ENCODE results near the gene WDR19.
"Not testable (repeated sequence)": the region's sequence is repeated elsewhere in the genome, so short reads cannot be mapped to it uniquely, and the experiment has no call there.

The WDR19 gene

GRCh38 chr4:39181905-39182638 lies at the start of gene WDR19:
TSS of gene WDR19 (plus strand) at chr4:39182529. CDS start at chr4:39182558, 29 bp downstream.
- Histone ChIP-seq H3K4me3 (replicated peaks; ENCODE audit: low read depth, low read length) (peak within 1 kb of the TSS; percentile 65), H3K27me3 (replicated peaks; ENCODE audit: control insufficient read depth, insufficient read depth, low read length) (no peaks in the 10 kb centered on the region), H3K36me3 (ENCODE audit: control insufficient read depth, insufficient read depth, low read length) (no peaks in the 10 kb centered on the region)
- TF ChIP-seq CTCF (IDR thresholded peaks at IDR 0.05; ENCODE audit: insufficient read depth, low read length, poor library complexity, severe bottlenecking), result peak; percentile 67
- peak; percentile 99 for DNase-seq (ENCODE audit: extremely low read depth, insufficient read length)

- Histone ChIP-seq H3K4me3 (replicated peaks; ENCODE audit: low read depth, low read length) (no peak overlapping the region), H3K36me3 (ENCODE audit: control insufficient read depth, insufficient read depth, low read length) (no peaks in the 10 kb centered on the region), H3K27me3 (replicated peaks; ENCODE audit: control insufficient read depth, insufficient read depth, low read length) (no peaks in the 10 kb centered on the region)
- TF ChIP-seq CTCF (IDR thresholded peaks at IDR 0.05; ENCODE audit: insufficient read depth, low read length, poor library complexity, severe bottlenecking), result no peak
- no peak for DNase-seq (ENCODE audit: extremely low read depth, insufficient read length)
These were observed 48.7 kb upstream of the WDR19 start for GRCh38 chr4:39133623-39134022.

GRCh38 chr4:39134683-39135306 lies 47.5 kb upstream of the WDR19 start:
- Histone ChIP-seq H3K4me3 (replicated peaks; ENCODE audit: low read depth, low read length) (peak overlapping the region; percentile 40; the same call in 1 of the 2 replicates), H3K36me3 (ENCODE audit: control insufficient read depth, insufficient read depth, low read length) (no peaks in the 10 kb centered on the region), H3K27me3 (replicated peaks; ENCODE audit: control insufficient read depth, insufficient read depth, low read length) (no peaks in the 10 kb centered on the region)
- DNase-seq (ENCODE audit: extremely low read depth, insufficient read length), result peak; percentile 11
- no peak for TF ChIP-seq CTCF (IDR thresholded peaks at IDR 0.05; ENCODE audit: insufficient read depth, low read length, poor library complexity, severe bottlenecking)

- H3K4me3 ChIP-seq (replicated peaks; ENCODE audit: low read depth, low read length); H3K27me3 ChIP-seq (replicated peaks; ENCODE audit: control insufficient read depth, insufficient read depth, low read length); DNase-seq (ENCODE audit: extremely low read depth, insufficient read length); H3K36me3 ChIP-seq (ENCODE audit: control insufficient read depth, insufficient read depth, low read length): not testable (repeated sequence)
These were observed 44.1 kb upstream of the WDR19 start for GRCh38 chr4:39138227-39138626.

GRCh38 chr4:39146211-39146610 lies 36.1 kb upstream of the WDR19 start:
- no peak for DNase-seq (ENCODE audit: extremely low read depth, insufficient read length)
- no peaks in the 10 kb centered on the region for H3K27me3 ChIP-seq (replicated peaks; ENCODE audit: control insufficient read depth, insufficient read depth, low read length)
- no peak for TF ChIP-seq CTCF (IDR thresholded peaks at IDR 0.05; ENCODE audit: insufficient read depth, low read length, poor library complexity, severe bottlenecking)
- no peak overlapping the region for H3K4me3 ChIP-seq (replicated peaks; ENCODE audit: low read depth, low read length)
- no peaks in the 10 kb centered on the region for H3K36me3 ChIP-seq (ENCODE audit: control insufficient read depth, insufficient read depth, low read length)

- no peak for TF ChIP-seq CTCF (IDR thresholded peaks at IDR 0.05; ENCODE audit: insufficient read depth, low read length, poor library complexity, severe bottlenecking)
- DNase-seq (ENCODE audit: extremely low read depth, insufficient read length), result no peak
- no peaks in the 10 kb centered on the region for H3K36me3 ChIP-seq (ENCODE audit: control insufficient read depth, insufficient read depth, low read length)
- H3K4me3 ChIP-seq (replicated peaks; ENCODE audit: low read depth, low read length), result no peak overlapping the region
- H3K27me3 ChIP-seq (replicated peaks; ENCODE audit: control insufficient read depth, insufficient read depth, low read length), result no peaks in the 10 kb centered on the region
These were observed 28.3 kb upstream of the WDR19 start for GRCh38 chr4:39154009-39154408.

Data from GM06990 (cell line).